ENCODE results near the gene CYP2J2.
A peak's percentile ranks its signal among the peaks of the same experiment; 100 is the strongest.
"Not testable (repeated sequence)": the region's sequence is repeated elsewhere in the genome, so short reads cannot be mapped to it uniquely, and the experiment has no call there.

Gene CYP2J2

GRCh38 chr1:59917785-59918180 lies 8.8 kb downstream of the CYP2J2 start:
- DNase-seq, result no peak

GRCh38 chr1:59917026-59917784 lies 9.4 kb downstream of the CYP2J2 start:
- no peak for DNase-seq

- no peak for DNase-seq
These were observed 11.1 kb downstream of the CYP2J2 start for GRCh38 chr1:59915516-59915915.

GRCh38 chr1:59914791-59915286 lies 11.7 kb downstream of the CYP2J2 start:
- not testable (repeated sequence) for DNase-seq

GRCh38 chr1:59908682-59909081 lies 17.9 kb downstream of the CYP2J2 start:
- DNase-seq, result no peak

- no peak for DNase-seq
These were observed 18.5 kb downstream of the CYP2J2 start for GRCh38 chr1:59908084-59908483.

GRCh38 chr1:59906931-59907330 lies 19.6 kb downstream of the CYP2J2 start:
- no peak for DNase-seq

GRCh38 chr1:59903141-59903754 lies 23.3 kb downstream of the CYP2J2 start:
- DNase-seq, result no peak

- no peak for DNase-seq
These were observed 24.7 kb downstream of the CYP2J2 start for GRCh38 chr1:59901770-59902388.

GRCh38 chr1:59900640-59901039 lies 25.9 kb downstream of the CYP2J2 start:
- no peak for DNase-seq

- no peak for DNase-seq
These were observed 27.6 kb downstream of the CYP2J2 start for GRCh38 chr1:59898927-59899326.

- no peak for DNase-seq
These were observed 29.4 kb downstream of the CYP2J2 start for GRCh38 chr1:59897165-59897564.

- no peak for DNase-seq
These were observed 33.4 kb downstream of the CYP2J2 start for GRCh38 chr1:59892841-59893811.

- DNase-seq, result no peak
These were observed 41.3 kb downstream of the CYP2J2 start for GRCh38 chr1:59885160-59885832.

GRCh38 chr1:59880735-59881134 lies 45.8 kb downstream of the CYP2J2 start:
- no peak for DNase-seq

- no peak for DNase-seq
These were observed 46.5 kb downstream of the CYP2J2 start for GRCh38 chr1:59879996-59880505.

- peak; percentile 44 for DNase-seq
These were observed 47.0 kb downstream of the CYP2J2 start for GRCh38 chr1:59879574-59879973.

- DNase-seq, result no peak
These were observed 48.2 kb downstream of the CYP2J2 start for GRCh38 chr1:59878370-59878769.

GRCh38 chr1:59877108-59877682 lies 49.4 kb downstream of the CYP2J2 start:
- no peak for DNase-seq

- no peak for DNase-seq
These were observed 54.8 kb downstream of the CYP2J2 start for GRCh38 chr1:59871746-59872145.

- no peak for DNase-seq
These were observed 60.1 kb downstream of the CYP2J2 start for GRCh38 chr1:59866462-59866861.

All from effector CD8-positive, alpha-beta T cell (primary cell).